Vagina (tissue), 2 donors: Measurements from ENCODE around the gene MLXIPL. TPM values are rescaled to one million over a fixed set of nuclear protein-coding genes. Genes with fewer than 3 reads are reported as not detected.
"Not testable (repeated sequence)": the region's sequence is repeated elsewhere in the genome, so short reads cannot be mapped to it uniquely, and the experiment has no call there.

Experiments used
- DNase-seq, 2 donors: peaks; one replicate each; pipeline ENCODE4 v3.0.0-alpha.2; 2017; ENCODE audit errors: extremely low spot score in 2 of 2
- H3K27ac ChIP-seq: fragments of 200-600 bp; sonication (generic); one replicate; pipeline ENCODE4 v1.5.1; 2019
- H3K27me3 ChIP-seq: fragments of 200-600 bp; sonication (generic); one replicate; pipeline ENCODE4 v1.5.1; 2019
- H3K36me3 ChIP-seq, 2 donors: fragments of 200-600 bp; sonication (generic); one replicate each; pipeline ENCODE4 v1.5.1; 2017 to 2019
- H3K4me1 ChIP-seq: fragments of 200-600 bp; sonication (generic); one replicate; pipeline ENCODE4 v1.5.1; 2019
- H3K4me3 ChIP-seq, 2 donors: fragments of 200-600 bp; sonication (generic); 1 replicate in 1 of 2; 2 replicates in 1 of 2; pipeline ENCODE4 v1.5.1; 2016 to 2019
- H3K9me3 ChIP-seq: fragments of 200-600 bp; sonication (generic); one replicate; pipeline ENCODE4 v1.5.1; 2019
- POLR2A ChIP-seq, 2 donors: fragments of 450-650 bp; IDR thresholded peaks; one replicate each; pipeline ENCODE4 v1.6.1; 2017; ENCODE audit warnings: antibody characterized with exemption in 2 of 2, mild to moderate bottlenecking in 2 of 2, moderate library complexity in 2 of 2
- POLR2AphosphoS5 ChIP-seq, 2 donors: sonication (generic); formaldehyde crosslinking; IDR thresholded peaks; one replicate each; pipeline ENCODE4 v1.9.0; 2017; ENCODE audit warnings: antibody characterized with exemption in 2 of 2, mild to moderate bottlenecking in 2 of 2, low read depth in 1 of 2; ENCODE audit not compliant: insufficient read depth in 1 of 2
- intact Hi-C: fragments of 100-400 bp; cut with DNase I; formaldehyde crosslinking; loops from one replicate; pipeline ENCODE4 v1.15.1; 2023
- total RNA-seq: library from RNA; depleted of rRNA; stranded (reverse); fragments of >200 nt; gene quantifications from one replicate; pipeline ENCODE4 v1.2.3, GENCODE V29; 2016
- TF ChIP-seq, protein P1 (sequence below), 3 experiments: fragments of 450-650 bp in 2 of 3; fragments of 200-600 bp in 1 of 3; sonication (generic) in 1 of 3; IDR thresholded peaks; one replicate each; pipeline ENCODE4 v1.5.1; 2017 to 2019; ENCODE audit warnings: antibody characterized with exemption in 3 of 3, mild to moderate bottlenecking in 2 of 3, moderate library complexity in 2 of 3

MLXIPL gene
- total RNA-seq, 1 donor from 2014 or later: 6.1 TPM

DNA sequence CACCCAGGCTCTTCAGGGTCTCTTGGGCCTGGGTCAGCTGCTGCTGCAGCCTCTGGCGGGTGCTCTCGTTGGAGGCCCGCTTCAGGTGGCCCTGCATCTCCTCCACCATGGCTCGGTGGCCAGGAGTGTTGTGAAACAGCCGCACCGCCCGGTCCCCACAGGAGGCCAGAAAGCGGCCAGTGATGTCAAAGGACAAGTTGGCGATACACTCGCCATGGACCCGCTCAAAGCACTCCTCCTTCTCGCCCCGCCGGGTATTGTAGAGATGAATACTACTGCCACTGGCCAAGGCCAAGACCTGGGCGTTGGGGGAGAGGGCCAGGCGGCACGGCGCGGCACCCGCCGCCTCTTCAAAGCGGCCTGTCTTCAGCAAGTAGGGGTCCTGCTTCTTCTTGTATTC lies 53.8 kb downstream of the MLXIPL start:
- Histone ChIP-seq H3K4me3 (no peak overlapping the region), H3K36me3 (peaks cover 4 to 54% of the 10 kb centered on the region in 2 donors), H3K4me1 (peaks cover under 1% of the 10 kb centered on the region), H3K27ac (no peak overlapping the region), H3K9me3 (no peaks in the 10 kb centered on the region), H3K27me3 (no peaks in the 10 kb centered on the region)
- DNase-seq: no peak
- TF ChIP-seq, protein P1, sequence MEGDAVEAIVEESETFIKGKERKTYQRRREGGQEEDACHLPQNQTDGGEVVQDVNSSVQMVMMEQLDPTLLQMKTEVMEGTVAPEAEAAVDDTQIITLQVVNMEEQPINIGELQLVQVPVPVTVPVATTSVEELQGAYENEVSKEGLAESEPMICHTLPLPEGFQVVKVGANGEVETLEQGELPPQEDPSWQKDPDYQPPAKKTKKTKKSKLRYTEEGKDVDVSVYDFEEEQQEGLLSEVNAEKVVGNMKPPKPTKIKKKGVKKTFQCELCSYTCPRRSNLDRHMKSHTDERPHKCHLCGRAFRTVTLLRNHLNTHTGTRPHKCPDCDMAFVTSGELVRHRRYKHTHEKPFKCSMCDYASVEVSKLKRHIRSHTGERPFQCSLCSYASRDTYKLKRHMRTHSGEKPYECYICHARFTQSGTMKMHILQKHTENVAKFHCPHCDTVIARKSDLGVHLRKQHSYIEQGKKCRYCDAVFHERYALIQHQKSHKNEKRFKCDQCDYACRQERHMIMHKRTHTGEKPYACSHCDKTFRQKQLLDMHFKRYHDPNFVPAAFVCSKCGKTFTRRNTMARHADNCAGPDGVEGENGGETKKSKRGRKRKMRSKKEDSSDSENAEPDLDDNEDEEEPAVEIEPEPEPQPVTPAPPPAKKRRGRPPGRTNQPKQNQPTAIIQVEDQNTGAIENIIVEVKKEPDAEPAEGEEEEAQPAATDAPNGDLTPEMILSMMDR (IDR thresholded peaks at IDR 0.05): no peak
- TF ChIP-seq POLR2A (IDR thresholded peaks at IDR 0.05): no peak
- intact Hi-C loops: no loop called here

DNA sequence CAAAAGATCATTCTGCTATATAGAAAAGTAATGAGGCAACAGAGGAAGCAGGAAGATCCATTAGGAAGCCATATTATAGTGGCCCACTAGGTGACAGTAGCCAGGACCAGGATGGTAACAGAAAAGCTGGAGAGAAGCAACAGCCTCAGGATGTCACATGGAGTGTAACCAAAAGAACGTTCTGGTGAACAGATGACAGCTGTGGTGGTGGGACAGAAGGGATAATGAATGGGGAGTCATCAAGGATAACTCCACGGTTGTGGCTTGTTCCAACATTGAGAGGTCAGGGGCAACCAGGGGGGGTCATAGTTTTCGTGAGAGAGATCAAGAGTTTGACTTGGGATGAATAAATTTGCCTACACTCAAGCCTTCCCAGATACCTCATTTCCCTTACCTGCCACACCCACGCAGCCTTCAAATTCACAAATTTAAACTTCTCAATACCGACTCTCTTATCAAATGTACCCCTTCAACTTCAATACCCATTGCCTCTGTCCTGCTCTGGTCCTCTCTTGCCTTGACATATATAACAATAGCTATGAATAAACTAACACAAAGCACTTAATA lies 55.2 kb downstream of the MLXIPL start:
- Histone ChIP-seq H3K27me3 (no peaks in the 10 kb centered on the region), H3K4me3 (no peak overlapping the region), H3K36me3 (peaks cover 0 to 45% of the 10 kb centered on the region in 2 donors), H3K4me1 (no peaks in the 10 kb centered on the region), H3K9me3 (no peaks in the 10 kb centered on the region), H3K27ac (no peak overlapping the region)
- DNase-seq: no peak
- intact Hi-C loops: no loop called here
- TF ChIP-seq, protein P1 (IDR thresholded peaks at IDR 0.05): no peak
- TF ChIP-seq POLR2AphosphoS5 (IDR thresholded peaks at IDR 0.05; ENCODE audit: insufficient read depth in 1 of 2, low read depth in 1 of 2): no peak
- TF ChIP-seq POLR2A (IDR thresholded peaks at IDR 0.05): no peak

DNA sequence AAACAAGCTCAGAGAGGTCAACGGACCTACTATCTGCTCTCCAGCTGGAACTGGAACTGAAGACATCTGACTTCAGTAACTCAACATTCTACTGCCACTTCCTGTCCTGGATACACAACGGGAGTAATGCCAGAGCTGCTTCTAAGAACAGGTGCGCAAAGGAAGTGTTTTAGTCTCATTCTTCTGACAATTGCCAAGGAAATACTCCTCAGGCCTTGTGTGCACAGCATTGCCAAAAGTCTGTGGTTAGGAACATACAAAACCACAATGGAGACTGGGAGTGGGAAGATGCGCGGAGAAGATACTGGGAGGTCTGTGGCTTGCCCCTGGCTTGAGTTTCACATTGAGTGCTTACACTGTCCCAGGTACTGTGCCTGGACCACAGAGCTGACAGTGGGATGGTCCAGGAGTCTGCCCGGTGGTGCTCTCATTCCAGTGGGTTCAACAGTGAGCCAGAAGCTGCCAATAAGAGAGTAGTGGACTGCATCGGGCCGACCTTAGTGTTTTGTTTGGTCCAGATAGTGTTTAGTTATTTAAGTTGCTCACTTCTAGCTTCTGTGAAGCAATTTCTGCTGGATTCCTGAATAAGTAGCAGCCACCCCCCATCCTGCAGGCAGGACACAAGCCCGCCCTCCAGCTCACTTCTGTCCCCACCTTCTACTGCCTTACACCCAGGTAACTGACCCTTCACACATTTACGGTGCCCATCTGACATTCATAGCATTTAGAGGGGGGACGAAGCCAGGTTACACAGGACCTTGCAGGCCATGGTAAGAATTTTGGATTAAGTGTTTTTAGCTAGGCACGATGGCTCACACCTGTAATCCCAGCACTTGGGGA lies 56.3 kb downstream of the MLXIPL start:
- H3K36me3 ChIP-seq: peaks cover 0 to 34% of the 10 kb centered on the region in 2 donors
- no peak overlapping the region for H3K4me3 ChIP-seq
- no peaks in the 10 kb centered on the region for H3K27me3 ChIP-seq
- no peaks in the 10 kb centered on the region for H3K4me1 ChIP-seq
- no peak for DNase-seq
- no peak overlapping the region for H3K27ac ChIP-seq
- no peaks in the 10 kb centered on the region for H3K9me3 ChIP-seq
- no peak for TF ChIP-seq POLR2AphosphoS5 (IDR thresholded peaks at IDR 0.05; ENCODE audit: insufficient read depth in 1 of 2, low read depth in 1 of 2)
- TF ChIP-seq, protein P1 (IDR thresholded peaks at IDR 0.05): no peak
- no peak for TF ChIP-seq POLR2A (IDR thresholded peaks at IDR 0.05)
- intact Hi-C loops: no loop called here

DNA sequence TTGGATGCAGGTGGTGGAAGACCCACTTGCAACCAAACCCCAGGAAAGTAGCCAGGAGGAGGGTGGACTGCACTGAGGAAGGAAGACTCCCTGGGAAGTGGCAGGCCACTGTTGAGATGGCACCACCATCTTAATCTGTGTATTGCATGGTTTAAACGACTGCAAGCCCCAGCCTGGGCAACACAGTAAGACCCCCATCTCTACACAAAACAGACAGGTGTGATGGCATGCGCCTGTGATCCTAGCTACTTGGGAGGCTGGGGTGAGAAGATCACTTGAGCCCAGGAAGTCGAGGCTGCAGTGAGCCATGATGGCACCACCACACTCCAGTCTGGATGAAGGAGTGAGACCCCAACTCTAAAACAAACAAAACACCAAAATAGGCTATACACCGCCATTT lies 57.2 kb downstream of the MLXIPL start:
- no peak for DNase-seq
- Histone ChIP-seq H3K27me3 (no peaks in the 10 kb centered on the region), H3K9me3 (no peaks in the 10 kb centered on the region), H3K4me1 (no peaks in the 10 kb centered on the region), H3K36me3 (peaks cover 0 to 25% of the 10 kb centered on the region in 2 donors), H3K4me3 (no peak overlapping the region), H3K27ac (no peak overlapping the region)
- intact Hi-C loops: no loop called here
- TF ChIP-seq POLR2AphosphoS5 (IDR thresholded peaks at IDR 0.05; ENCODE audit: insufficient read depth in 1 of 2, low read depth in 1 of 2) (no peak), POLR2A (IDR thresholded peaks at IDR 0.05) (no peak)
- TF ChIP-seq, protein P1 (IDR thresholded peaks at IDR 0.05): no peak

DNA sequence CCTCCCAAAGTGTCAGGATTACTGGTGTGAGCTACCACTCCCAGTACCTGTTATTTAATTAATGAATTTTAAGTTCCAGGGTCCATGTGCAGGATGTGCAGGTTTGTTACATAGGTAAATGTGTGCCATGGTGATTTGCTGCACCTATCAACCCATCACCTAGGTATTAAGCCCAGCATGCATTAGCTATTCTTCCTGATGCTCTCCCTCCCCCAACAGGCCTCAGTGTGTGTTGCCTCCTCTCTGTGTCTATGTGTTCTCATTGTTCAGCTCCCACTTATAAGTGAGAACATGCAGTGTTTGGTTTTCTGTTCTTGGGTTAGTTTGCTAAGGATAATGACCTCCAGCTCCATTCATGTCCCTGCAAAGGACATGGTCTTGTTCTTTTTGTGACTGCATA lies 57.9 kb downstream of the MLXIPL start:
- H3K4me1 ChIP-seq, H3K9me3 ChIP-seq, DNase-seq, H3K4me3 ChIP-seq, H3K27me3 ChIP-seq, intact Hi-C loops, H3K27ac ChIP-seq: not testable (repeated sequence)
- H3K36me3 ChIP-seq: peaks cover 0 to 18% of the 10 kb centered on the region in 2 donors
